ENCODE measurements around the gene TRIO. TPM values are rescaled to one million over a fixed set of nuclear protein-coding genes. Genes with fewer than 3 reads are reported as not detected.

The TRIO gene
- total and polyA plus RNA-seq, 2 of the 8 experiments (the other 6 are each of a cell fraction or from before 2014, with no cell fraction given): 35.1 to 69.1 TPM

GRCh38 chr5:14369780-14370179 is 226.6 kb downstream of the TRIO start (continued):
- no peak for TF ChIP-seq CHD7 (IDR thresholded peaks at IDR 0.05; ENCODE audit: insufficient replicate concordance, low read length)
- TF ChIP-seq CHD2 (IDR thresholded peaks at IDR 0.05; ENCODE audit: low read length): no peak
- no peak for TF ChIP-seq BCL11A (IDR thresholded peaks at IDR 0.05; ENCODE audit: low read depth in 2 of 2, low read length in 2 of 2)
- TF ChIP-seq E2F6 (IDR thresholded peaks at IDR 0.05): no peak
- no peak for TF ChIP-seq CEBPB (IDR thresholded peaks at IDR 0.05; ENCODE audit: low read depth, low read length)
- no peak for TF ChIP-seq SUZ12 (IDR thresholded peaks at IDR 0.05; ENCODE audit: low read length)
- no peak for TF ChIP-seq HDAC6 (IDR thresholded peaks at IDR 0.05; ENCODE audit: low read depth, low read length)
- no peak for TF ChIP-seq SIN3A (conservative IDR thresholded peaks at IDR 0.05 in 1 of 2, IDR thresholded peaks at IDR 0.05 in 1 of 2; ENCODE audit: low read depth in 1 of 2, low read length in 2 of 2)
- no peak for TF ChIP-seq KDM5A (IDR thresholded peaks at IDR 0.05; ENCODE audit: low read length)
- TF ChIP-seq CBX5 (IDR thresholded peaks at IDR 0.05; ENCODE audit: low read depth, low read length): no peak
- no peak for TF ChIP-seq PHF8 (conservative IDR thresholded peaks at IDR 0.05; ENCODE audit: low read depth, low read length)
- TF ChIP-seq ZNF274 (IDR thresholded peaks at IDR 0.05; ENCODE audit: borderline replicate concordance, extremely low read depth, low read length): no peak
